Uterus (tissue), 4 donors: ENCODE results near the gene DENND1A. TPM values are rescaled to one million over a fixed set of nuclear protein-coding genes. Genes with fewer than 3 reads are reported as not detected.

Source experiments
- DNase-seq, 2 donors: peaks; one replicate each; pipeline ENCODE4 v3.0.0-alpha.2; 2019 to 2020
- H3K27ac ChIP-seq, 2 donors: fragments of 200-600 bp; sonication (generic); 1 replicate in 1 of 2; 2 replicates in 1 of 2; pipeline ENCODE4 v1.5.1; 2016 to 2018
- H3K27me3 ChIP-seq, 2 donors: fragments of 200-600 bp; sonication (generic); one replicate each; pipeline ENCODE4 v1.5.1; 2018 to 2019; ENCODE audit warnings: control low read depth in 1 of 2
- H3K36me3 ChIP-seq, 2 donors: fragments of 200-600 bp; sonication (generic); one replicate each; pipeline ENCODE4 v1.5.1; 2019; ENCODE audit warnings: control low read depth in 1 of 2
- H3K4me1 ChIP-seq, 2 donors: fragments of 200-600 bp; sonication (generic); one replicate each; pipeline ENCODE4 v1.5.1; 2018 to 2019; ENCODE audit warnings: control low read depth in 1 of 2
- H3K4me3 ChIP-seq, 2 donors: fragments of 200-600 bp; sonication (generic); 1 replicate in 1 of 2; 2 replicates in 1 of 2; pipeline ENCODE4 v1.5.1; 2018 to 2019; ENCODE audit warnings: mild to moderate bottlenecking in 1 of 2
- H3K9me3 ChIP-seq, 2 donors: fragments of 200-600 bp; sonication (generic); one replicate each; pipeline ENCODE4 v1.5.1; 2019; ENCODE audit warnings: control low read depth in 1 of 2
- CTCF ChIP-seq, 4 experiments: fragments of 200-600 bp in 2 of 4; fragments of 450-650 bp in 2 of 4; sonication (generic) in 2 of 4; IDR thresholded peaks; one replicate each; pipeline ENCODE4 v1.5.1; 2016 to 2019; ENCODE audit warnings: antibody characterized with exemption in 4 of 4, mild to moderate bottlenecking in 2 of 4, moderate library complexity in 1 of 4
- POLR2A ChIP-seq, 2 donors: fragments of 450-650 bp; IDR thresholded peaks; one replicate each; pipeline ENCODE4 v1.6.1; 2016; ENCODE audit warnings: antibody characterized with exemption in 2 of 2, mild to moderate bottlenecking in 1 of 2, moderate library complexity in 1 of 2
- intact Hi-C: fragments of 100-400 bp; cut with DNase I; formaldehyde crosslinking; loops from one replicate; pipeline ENCODE4 v1.15.1; 2023; ENCODE audit warnings: low total_unique reads
- total RNA-seq, 4 donors: library from RNA; depleted of rRNA in 3 of 4; stranded (reverse); fragments of >200 nt in 3 of 4; gene quantifications; one replicate each; pipeline versions ENCODE4 v1.1.0 to v1.2.4, GENCODE V29; 2014 to 2023
- donor health status: DM: yes; HTN: yes; CAD: no.

The DENND1A gene
- total RNA-seq, 4 donors from 2014 or later = 10.8 to 34.5 (median 22.6) TPM

DNA sequence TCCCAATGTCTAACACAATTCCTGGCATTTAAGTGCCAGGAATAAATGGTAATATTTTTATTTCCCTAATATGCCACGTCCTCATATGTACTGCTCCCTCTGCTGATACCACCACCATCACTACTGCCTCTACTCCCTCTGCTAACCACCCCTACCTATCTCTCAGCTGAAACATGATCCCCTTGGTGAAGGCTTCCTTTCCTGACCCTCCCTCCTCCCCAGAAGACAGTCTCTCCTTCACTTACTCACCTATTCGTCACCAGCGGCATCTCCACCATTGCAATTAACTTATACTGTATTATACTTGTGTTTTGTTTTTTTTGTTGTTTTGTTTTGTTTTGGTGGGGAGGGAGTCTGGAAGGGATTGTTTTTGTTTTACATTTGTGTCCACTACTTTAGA is 4.8 kb downstream of the DENND1A start:
- Histone ChIP-seq H3K36me3 (no peaks in the 10 kb centered on the region), H3K27me3 (no peaks in the 10 kb centered on the region), H3K4me3 (no peak overlapping the region), H3K27ac (no peak overlapping the region), H3K9me3 (no peaks in the 10 kb centered on the region), H3K4me1 (peaks cover 0 to 10% of the 10 kb centered on the region in 2 donors)
- no peak for TF ChIP-seq CTCF (IDR thresholded peaks at IDR 0.05)
- TF ChIP-seq POLR2A (IDR thresholded peaks at IDR 0.05) = no peak
- no peak for DNase-seq
- intact Hi-C loops = no loop called here

DNA sequence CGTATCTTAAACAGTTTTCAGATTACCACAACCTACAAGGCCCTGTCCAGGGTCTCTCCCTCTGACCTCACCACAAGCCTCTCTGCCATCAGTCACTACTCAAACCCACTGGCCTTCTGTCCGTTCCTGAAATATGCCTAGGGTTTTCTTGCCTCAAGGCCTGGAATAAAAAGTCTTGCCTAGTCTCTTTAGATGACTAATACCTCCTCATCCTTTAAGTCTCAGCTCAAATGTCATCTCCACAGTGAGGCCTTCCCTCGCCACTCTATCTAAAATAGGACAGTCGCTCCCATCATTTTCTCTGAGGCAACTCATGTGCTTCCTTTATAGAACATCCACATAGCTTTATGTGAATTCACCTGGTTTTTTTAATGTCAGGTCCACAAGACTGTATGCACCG is 5.2 kb downstream of the DENND1A start:
- intact Hi-C loops = no loop called here
- H3K27ac ChIP-seq = no peak overlapping the region
- no peak for DNase-seq
- H3K9me3 ChIP-seq = no peaks in the 10 kb centered on the region
- no peaks in the 10 kb centered on the region for H3K36me3 ChIP-seq
- TF ChIP-seq CTCF (IDR thresholded peaks at IDR 0.05) (no peak), POLR2A (IDR thresholded peaks at IDR 0.05) (no peak)
- no peaks in the 10 kb centered on the region for H3K27me3 ChIP-seq
- peaks cover 0 to 10% of the 10 kb centered on the region in 2 donors for H3K4me1 ChIP-seq
- no peak overlapping the region for H3K4me3 ChIP-seq

GRCh38 chr9:123923884-123924283 is 6.0 kb downstream of the DENND1A start:
- intact Hi-C loops = no loop called here
- no peak for TF ChIP-seq POLR2A (IDR thresholded peaks at IDR 0.05)
- no peak for TF ChIP-seq CTCF (IDR thresholded peaks at IDR 0.05)
- no peak for DNase-seq
- Histone ChIP-seq H3K27ac (no peak overlapping the region), H3K4me3 (no peak overlapping the region), H3K36me3 (no peaks in the 10 kb centered on the region), H3K27me3 (no peaks in the 10 kb centered on the region), H3K9me3 (no peaks in the 10 kb centered on the region), H3K4me1 (peaks cover 0 to 10% of the 10 kb centered on the region in 2 donors)

DNA sequence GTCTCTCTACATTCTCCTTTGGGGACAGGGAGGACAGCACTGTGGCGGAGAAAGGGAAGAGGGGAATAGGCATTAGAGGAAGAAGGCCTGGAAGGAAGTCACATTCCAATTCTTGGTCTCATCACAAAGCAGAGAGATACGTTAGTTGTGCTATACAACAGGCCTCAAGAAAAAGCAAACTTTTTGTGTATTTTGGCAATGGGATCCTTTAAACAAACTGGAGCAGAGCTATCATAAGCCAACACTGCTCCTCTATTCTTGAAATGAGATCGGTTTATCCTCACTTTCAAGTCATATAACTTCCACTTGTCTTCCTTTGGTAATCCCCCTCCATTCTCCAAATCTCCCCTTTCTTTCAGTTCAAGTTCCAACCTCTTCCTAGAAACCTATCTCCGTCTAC is 6.5 kb downstream of the DENND1A start:
- H3K27ac ChIP-seq = no peak overlapping the region
- no peak for DNase-seq
- H3K27me3 ChIP-seq = no peaks in the 10 kb centered on the region
- no peaks in the 10 kb centered on the region for H3K9me3 ChIP-seq
- intact Hi-C loops = no loop called here
- H3K36me3 ChIP-seq = no peaks in the 10 kb centered on the region
- no peak for TF ChIP-seq CTCF (IDR thresholded peaks at IDR 0.05)
- no peak for TF ChIP-seq POLR2A (IDR thresholded peaks at IDR 0.05)
- no peak overlapping the region for H3K4me3 ChIP-seq
- H3K4me1 ChIP-seq = peaks cover 0 to 8% of the 10 kb centered on the region in 2 donors

- intact Hi-C loops = no loop called here
- no peaks in the 10 kb centered on the region for H3K27me3 ChIP-seq
- peaks cover 0 to 3% of the 10 kb centered on the region in 2 donors for H3K4me1 ChIP-seq
- H3K27ac ChIP-seq = no peak overlapping the region
- H3K36me3 ChIP-seq = no peaks in the 10 kb centered on the region
- no peak for DNase-seq
- TF ChIP-seq POLR2A (IDR thresholded peaks at IDR 0.05) = no peak
- no peak for TF ChIP-seq CTCF (IDR thresholded peaks at IDR 0.05)
- no peaks in the 10 kb centered on the region for H3K9me3 ChIP-seq
- no peak overlapping the region for H3K4me3 ChIP-seq
Observed at GRCh38 chr9:123922911-123923310, 7.0 kb downstream of the DENND1A start.
